Right lobe of liver (tissue), 4 donors: ENCODE measurements around the gene EDNRA.

Experiments
- POLR2A ChIP-seq: fragments of 450-650 bp; IDR thresholded peaks from one replicate; pipeline ENCODE4 v1.6.1; 2017; ENCODE audit warnings: antibody characterized with exemption, mild to moderate bottlenecking
- TF ChIP-seq, protein P1 (sequence below), 4 donors: fragments of 200-600 bp in 3 of 4; fragments of 450-650 bp in 1 of 4; IDR thresholded peaks; one replicate each; pipeline versions ENCODE4 v1.5.1 to v1.8.0; 2016 to 2022; ENCODE audit warnings: antibody characterized with exemption in 4 of 4, mild to moderate bottlenecking in 2 of 4
- donor health status: DM: no; HTN: no; CAD: no.
- donor health status: DM: no; HTN: no; CAD: no.
- donor health status: DM: no; HTN: yes; CAD: no.

DNA sequence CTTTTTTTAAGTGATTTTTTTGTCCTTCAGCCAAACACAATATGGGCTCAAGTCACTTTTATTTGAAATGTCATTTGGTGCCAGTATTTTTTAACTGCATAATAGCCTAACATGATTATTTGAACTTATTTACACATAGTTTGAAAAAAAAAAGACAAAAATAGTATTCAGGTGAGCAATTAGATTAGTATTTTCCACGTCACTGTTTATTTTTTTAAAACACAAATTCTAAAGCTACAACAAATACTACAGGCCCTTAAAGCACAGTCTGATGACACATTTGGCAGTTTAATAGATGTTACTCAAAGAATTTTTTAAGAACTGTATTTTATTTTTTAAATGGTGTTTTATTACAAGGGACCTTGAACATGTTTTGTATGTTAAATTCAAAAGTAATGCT is 62.1 kb downstream of the EDNRA start:
- TF ChIP-seq, protein P1, sequence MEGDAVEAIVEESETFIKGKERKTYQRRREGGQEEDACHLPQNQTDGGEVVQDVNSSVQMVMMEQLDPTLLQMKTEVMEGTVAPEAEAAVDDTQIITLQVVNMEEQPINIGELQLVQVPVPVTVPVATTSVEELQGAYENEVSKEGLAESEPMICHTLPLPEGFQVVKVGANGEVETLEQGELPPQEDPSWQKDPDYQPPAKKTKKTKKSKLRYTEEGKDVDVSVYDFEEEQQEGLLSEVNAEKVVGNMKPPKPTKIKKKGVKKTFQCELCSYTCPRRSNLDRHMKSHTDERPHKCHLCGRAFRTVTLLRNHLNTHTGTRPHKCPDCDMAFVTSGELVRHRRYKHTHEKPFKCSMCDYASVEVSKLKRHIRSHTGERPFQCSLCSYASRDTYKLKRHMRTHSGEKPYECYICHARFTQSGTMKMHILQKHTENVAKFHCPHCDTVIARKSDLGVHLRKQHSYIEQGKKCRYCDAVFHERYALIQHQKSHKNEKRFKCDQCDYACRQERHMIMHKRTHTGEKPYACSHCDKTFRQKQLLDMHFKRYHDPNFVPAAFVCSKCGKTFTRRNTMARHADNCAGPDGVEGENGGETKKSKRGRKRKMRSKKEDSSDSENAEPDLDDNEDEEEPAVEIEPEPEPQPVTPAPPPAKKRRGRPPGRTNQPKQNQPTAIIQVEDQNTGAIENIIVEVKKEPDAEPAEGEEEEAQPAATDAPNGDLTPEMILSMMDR (IDR thresholded peaks at IDR 0.05): no peak
- TF ChIP-seq POLR2A: no peak
